GM10266 (cell line): ENCODE data around the gene TMEM134.

ENCODE experiments used
- DNase-seq: peaks from one replicate; pipeline ENCODE4 v3.0.0; 2012; ENCODE audit errors: extremely low spot score
- TF ChIP-seq, protein P1 (sequence below): IDR thresholded peaks from 2 replicates; pipeline ENCODE4 v1.5.1; 2012; ENCODE audit warnings: mild to moderate bottlenecking, low read depth; ENCODE audit not compliant: control insufficient read depth, insufficient read depth; ENCODE audit errors: missing control alignments

The TMEM134 gene

DNA sequence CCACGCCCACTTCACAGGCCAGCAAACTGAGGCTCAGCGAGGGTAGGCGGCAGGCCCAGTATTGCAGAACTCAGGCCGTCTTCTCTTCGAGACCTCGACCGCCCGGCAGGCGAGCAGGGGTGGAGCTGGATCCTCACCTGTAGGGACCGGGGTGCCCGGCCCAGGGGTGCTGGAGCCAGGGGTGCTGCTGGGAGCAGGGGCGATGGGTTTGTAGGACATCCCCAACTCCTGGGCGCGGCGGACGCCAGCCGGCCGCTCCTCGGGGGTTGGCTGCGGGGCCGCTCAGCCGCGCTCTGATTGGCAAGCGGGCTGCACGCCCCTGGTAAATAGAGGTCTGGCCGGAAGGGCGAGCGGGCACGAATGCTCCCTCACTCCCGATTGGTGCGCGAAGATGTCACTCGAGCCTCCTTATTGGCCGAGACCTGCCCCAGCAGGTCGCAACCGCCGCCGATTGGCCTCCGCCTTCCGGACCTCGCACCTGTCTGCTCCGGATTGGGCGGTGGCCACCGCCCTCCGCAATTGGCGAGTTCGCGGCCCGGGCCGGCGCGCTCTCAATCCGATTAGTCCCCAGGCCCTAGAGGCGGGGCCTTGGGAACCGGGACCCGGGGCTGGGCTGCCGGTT is 38.9 kb upstream of the TMEM134 start, which contains the start of gene CDK2AP2:
TSS of gene CDK2AP2 (minus strand) at position 299 of the 622 bp plus-strand sequence. CDS start at position 219, 80 bp downstream.
- TF ChIP-seq, protein P1, sequence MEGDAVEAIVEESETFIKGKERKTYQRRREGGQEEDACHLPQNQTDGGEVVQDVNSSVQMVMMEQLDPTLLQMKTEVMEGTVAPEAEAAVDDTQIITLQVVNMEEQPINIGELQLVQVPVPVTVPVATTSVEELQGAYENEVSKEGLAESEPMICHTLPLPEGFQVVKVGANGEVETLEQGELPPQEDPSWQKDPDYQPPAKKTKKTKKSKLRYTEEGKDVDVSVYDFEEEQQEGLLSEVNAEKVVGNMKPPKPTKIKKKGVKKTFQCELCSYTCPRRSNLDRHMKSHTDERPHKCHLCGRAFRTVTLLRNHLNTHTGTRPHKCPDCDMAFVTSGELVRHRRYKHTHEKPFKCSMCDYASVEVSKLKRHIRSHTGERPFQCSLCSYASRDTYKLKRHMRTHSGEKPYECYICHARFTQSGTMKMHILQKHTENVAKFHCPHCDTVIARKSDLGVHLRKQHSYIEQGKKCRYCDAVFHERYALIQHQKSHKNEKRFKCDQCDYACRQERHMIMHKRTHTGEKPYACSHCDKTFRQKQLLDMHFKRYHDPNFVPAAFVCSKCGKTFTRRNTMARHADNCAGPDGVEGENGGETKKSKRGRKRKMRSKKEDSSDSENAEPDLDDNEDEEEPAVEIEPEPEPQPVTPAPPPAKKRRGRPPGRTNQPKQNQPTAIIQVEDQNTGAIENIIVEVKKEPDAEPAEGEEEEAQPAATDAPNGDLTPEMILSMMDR: no peak
- DNase-seq: peak; percentile 99

DNA sequence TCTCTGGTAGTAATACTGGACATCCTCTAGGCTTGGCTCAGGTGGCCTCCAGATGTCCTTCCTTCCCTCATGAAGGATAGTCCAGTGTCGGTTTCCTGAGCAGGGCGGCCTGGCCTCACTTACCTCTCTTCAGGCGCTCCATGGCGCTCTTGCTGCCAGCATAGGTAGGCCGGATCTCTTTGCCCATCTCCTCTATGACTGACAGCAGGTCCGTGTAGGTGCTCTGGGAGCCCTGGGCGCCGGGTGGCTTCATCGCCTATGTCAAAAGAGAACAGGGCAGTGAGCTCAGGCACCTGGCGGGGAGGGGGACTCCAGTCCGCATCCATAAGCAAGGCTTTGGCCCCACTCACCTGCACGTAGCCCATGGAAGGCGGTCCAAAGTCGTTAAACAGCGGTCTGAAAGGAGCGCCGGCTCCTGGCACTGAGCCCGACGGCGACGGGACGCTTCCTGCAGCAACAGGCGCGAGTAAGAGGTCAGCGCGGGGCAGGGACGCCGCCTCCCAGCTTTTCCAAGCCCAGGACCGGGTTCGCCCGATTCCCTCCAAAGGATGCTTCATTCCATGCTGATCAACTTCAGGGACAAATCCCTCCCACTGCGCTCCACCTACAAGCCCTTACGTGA is 38.3 kb upstream of the TMEM134 start:
- TF ChIP-seq, protein P1: no peak
- no peak for DNase-seq

DNA sequence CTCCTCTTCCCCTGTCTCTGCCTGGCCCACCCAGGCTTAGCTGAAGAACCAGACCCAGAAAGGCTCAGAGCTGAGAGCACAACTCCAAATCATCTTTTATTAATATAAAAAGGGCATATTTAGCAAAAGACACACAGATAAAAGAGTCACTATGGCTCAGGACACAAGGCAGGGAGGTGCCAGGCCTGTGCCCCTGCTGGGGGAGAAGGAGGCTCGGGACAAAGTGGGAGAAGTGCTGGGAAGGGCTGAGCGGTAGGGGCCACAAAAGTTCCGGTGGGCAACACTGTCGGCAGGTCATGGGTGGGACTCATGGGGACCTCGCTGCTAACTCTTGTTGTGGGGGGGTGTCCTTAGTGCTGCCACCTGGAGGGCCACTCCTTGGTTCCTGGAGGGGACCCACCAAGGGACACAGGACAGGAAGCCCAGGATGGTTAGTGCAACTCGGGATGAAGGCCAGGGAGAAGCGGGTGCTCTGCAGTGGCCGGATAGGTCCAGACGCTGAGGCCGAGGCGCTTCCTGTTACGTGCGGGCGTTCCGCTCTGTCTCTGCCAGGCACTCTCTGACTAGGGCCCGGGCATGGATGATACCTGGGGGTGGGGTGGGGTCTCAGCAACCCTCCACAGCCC is 37.5 kb upstream of the TMEM134 start:
- DNase-seq: no peak
- TF ChIP-seq, protein P1: no peak

DNA sequence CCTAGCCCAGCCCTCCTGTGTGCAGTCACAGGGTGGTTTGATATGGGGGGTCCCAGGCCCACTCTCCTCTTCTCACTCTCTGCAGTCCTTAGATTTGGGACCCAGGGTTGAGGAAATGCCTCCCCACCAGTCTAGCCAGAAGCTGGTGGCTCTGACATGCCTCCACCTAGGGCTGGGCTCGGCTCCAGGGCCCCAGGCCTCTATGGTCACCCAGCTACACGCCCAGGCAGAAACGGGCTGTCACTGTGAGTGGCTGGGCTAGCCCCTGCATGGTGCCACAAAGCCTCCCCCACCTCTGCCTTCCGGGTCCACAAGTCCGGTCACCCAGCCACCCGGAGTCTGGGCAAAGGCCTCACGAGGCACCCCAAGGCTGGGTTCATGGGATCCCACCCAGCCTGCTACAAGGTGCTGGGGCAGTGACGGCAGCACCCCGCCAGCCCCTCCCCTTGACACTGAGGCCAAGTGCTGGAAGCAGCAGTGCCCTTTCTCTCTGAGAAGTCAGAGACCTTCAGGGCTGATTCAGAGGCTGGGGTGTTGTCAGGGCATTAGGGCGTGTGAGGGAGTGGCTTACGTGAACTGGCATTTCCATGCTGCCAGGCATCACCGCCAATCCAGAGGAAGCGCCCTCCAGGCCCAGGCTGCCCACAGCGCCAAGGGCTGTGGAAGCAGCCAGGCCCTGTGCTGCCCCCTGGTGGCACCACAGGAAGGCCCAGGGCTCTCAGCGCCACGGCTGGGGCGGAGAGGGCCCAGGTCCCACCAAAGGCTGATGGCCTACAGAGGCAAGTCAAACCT is 36.8 kb upstream of the TMEM134 start:
- peak; percentile 89 for DNase-seq
- TF ChIP-seq, protein P1: peak; percentile 98

DNA sequence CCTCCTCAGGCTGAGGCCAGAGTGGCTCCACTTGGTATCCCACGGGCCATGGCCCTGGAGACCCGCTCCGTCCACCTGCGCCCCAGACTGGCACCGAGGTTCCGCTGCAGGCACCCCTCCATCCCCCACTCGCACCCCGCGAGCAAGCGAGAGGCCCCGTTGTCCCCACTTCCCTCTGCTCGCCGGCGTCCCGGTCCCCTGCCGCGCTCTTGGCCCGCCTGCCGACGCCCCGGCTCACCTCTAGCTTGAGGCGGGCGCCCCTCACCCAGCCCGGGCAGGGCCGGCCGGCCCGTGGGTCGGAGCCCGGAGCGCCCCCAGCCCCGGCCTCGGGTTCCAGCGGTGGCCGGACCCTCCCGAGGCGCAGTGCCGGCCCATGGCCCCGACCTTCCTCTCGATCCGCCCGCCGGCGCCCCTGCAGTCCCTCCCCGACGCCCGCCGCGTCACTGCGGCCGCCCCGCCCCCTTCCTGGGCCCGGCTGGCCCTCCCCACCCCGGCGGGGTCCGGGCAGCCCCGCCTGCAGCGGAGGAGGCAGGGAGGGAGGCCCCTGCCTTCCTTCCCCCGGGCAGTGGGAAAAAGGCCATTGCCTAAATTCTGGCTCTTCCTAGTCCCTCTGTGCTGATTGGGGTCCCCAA is 36.0 kb upstream of the TMEM134 start, which contains the start of gene PITPNM1:
TSS of gene PITPNM1 (minus strand) at position 414 of the 632 bp plus-strand sequence. CDS start 1,183 bp downstream, outside the sequence.
- peak; percentile 95 for DNase-seq
- TF ChIP-seq, protein P1: no peak

DNA sequence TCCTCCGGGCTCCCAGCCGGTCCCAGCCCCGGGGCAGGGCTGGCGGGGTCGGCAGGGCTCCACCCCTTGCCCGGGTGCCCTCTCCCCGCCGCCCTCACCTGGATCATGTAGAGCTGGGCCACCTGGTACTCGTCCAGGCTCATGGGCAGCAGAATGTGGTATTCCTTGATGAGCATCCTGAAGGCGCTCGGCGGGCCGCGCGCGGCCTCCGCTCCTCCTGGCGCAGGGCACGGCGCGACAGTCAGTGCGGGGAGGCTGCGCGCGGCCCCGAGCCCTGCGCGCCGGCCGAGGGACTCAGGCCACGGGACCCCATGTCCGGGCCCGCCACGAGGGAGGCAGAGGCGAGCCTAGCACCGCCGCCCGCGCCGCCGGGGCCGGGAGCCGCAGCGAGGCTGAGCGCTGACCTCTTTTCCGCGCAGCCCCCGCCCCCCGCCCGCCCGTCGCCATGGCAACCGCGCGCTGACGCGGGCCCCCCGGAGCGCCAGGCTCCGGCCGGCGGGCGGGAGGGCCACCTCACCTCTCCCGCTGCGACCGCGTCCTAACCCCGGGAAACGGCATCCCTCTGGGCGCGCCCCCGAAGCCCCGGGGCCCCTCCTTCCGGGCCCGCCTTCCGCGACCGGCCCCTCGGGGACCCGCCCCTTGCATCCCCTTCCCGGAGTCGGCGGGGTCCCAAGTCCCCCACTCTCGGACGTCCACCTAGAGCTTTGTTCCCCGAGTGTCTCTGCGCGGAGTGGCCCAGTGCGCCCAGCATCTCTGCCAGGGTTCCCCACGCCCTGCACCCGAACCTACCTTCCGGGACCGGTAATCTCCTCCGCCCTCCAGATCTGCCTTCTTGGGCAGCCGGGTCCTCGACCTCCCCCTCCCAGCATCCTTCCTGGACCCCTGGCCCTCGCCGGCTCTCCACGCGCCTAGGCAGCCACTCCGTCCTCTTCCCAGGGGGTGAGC is 35.2 kb upstream of the TMEM134 start:
- TF ChIP-seq, protein P1: no peak
- DNase-seq: peak; percentile 78
